Effector memory CD4-positive, alpha-beta T cell (primary cell): ENCODE results near the gene ZNF525.
A peak's percentile ranks its signal among the peaks of the same experiment; 100 is the strongest.
"Not testable (repeated sequence)": the region's sequence is repeated elsewhere in the genome, so short reads cannot be mapped to it uniquely, and the experiment has no call there.

Experiments used
- DNase-seq, 3 donors: peaks; one replicate each; pipeline ENCODE4 v3.0.0-alpha.2; 2020
- H3K27ac ChIP-seq: 2 replicates; pipeline ENCODE4 v1.7.0; 2013; ENCODE audit warnings: mild to moderate bottlenecking, low read length, moderate library complexity; ENCODE audit not compliant: insufficient read depth, poor library complexity, severe bottlenecking
- H3K27me3 ChIP-seq: replicated peaks from 2 replicates; pipeline ENCODE4 v1.7.0; 2013; ENCODE audit warnings: mild to moderate bottlenecking, low read length; ENCODE audit not compliant: insufficient read depth, control insufficient read depth, poor library complexity, severe bottlenecking
- H3K36me3 ChIP-seq: 2 replicates; pipeline ENCODE4 v1.7.0; 2013; ENCODE audit warnings: mild to moderate bottlenecking, low read length, moderate library complexity; ENCODE audit not compliant: control insufficient read depth, insufficient read depth
- H3K4me1 ChIP-seq: 2 replicates; pipeline ENCODE4 v1.7.0; 2013; ENCODE audit warnings: low read length, mild to moderate bottlenecking; ENCODE audit not compliant: control insufficient read depth, insufficient read depth, poor library complexity, severe bottlenecking
- H3K4me3 ChIP-seq: 2 replicates; pipeline ENCODE4 v1.7.0; 2013; ENCODE audit warnings: low read length, low read depth, mild to moderate bottlenecking; ENCODE audit not compliant: insufficient read depth, poor library complexity, severe bottlenecking
- H3K9me3 ChIP-seq: 2 replicates; pipeline ENCODE4 v1.7.0; 2013; ENCODE audit warnings: mild to moderate bottlenecking, low read length, moderate library complexity; ENCODE audit not compliant: control insufficient read depth

The ZNF525 gene

DNA sequence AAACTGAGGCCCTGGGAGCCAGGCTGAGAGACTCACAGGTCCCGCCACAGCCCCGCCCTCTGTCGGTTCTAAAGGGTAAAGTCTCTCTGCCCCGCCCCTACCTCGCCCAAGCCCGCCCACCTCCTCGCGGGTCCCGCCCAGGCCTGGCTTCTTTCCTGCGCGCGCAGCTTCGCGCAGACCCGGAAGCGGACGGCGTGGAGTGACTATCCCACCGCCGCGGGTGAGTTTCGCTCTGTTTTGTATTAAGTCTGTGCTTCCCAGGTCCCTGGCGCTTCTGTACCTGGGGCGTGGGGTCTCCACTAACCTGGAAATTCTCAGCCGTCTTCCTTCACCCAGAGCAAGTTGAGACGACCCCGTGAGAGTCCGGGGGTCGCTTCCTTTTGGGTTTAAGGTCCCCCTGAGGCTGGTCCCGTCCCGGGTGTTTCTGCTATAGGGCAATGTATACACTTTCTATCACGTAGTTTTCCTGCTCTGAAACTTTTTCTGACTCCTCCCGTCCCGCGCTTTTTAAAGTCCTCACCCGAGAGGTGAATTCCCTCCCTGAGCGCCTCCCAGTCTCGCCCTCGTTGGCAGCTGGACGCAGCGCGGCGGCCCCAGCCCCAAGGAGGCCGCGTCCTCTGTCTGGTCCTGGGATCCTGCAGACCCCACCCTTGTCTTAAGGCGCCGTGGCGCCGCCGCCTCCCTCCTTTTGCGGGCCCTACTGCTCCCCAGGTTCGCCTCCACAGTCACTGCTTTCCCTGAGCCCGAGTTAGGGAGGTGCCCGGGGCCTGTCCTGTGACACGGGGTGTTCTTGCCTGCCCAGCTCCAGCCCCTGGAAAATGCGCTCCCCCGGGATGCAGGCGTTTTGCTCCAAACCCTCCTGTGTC, 29.7 kb downstream of the ZNF525 start, which contains the start of gene ZNF765:
ZNF765 (plus strand) TSS at position 176 of the 866 bp plus-strand sequence. CDS start 2,867 bp downstream, outside the sequence.
- DNase-seq = peak; percentile 91 to 96 (median 95)
- Histone ChIP-seq H3K36me3 (peaks cover 17% of the 10 kb centered on the region), H3K27ac (peak within 1 kb of the TSS; percentile 78), H3K4me1 (peaks cover 6% of the 10 kb centered on the region), H3K27me3 (no peaks in the 10 kb centered on the region), H3K4me3 (peak within 1 kb of the TSS; percentile 92), H3K9me3 (peaks cover 1% of the 10 kb centered on the region)

- not testable (repeated sequence) for DNase-seq, H3K4me1 ChIP-seq, H3K9me3 ChIP-seq, H3K27me3 ChIP-seq
- H3K4me3 ChIP-seq = peak overlapping the region; percentile 92
- peak overlapping the region; percentile 78 for H3K27ac ChIP-seq
- H3K36me3 ChIP-seq = peaks cover 22% of the 10 kb centered on the region
Measured at GRCh38 chr19:53395840-53396524, 30.5 kb downstream of the ZNF525 start.

DNA sequence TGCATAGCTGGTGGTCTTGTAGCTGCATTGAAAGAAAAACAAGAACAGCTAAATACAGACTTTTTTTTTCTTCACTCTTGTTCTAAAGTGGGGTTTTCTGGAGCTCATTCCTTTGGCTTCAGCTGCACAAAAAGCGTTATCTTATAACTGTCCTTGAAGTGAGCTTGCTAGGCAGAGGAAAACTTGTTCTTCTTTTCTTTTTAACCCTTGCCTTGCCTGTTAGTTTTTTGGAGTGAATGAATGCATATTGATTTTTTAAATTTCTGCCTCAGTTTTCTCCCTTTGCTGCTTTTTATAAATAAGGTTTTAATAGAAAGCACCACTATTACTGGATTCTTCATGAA, 31.0 kb downstream of the ZNF525 start:
- Histone ChIP-seq H3K27me3 (no peaks in the 10 kb centered on the region), H3K9me3 (no peaks in the 10 kb centered on the region), H3K4me3 (no peak overlapping the region), H3K36me3 (peaks cover 24% of the 10 kb centered on the region), H3K27ac (no peak overlapping the region), H3K4me1 (peaks cover 6% of the 10 kb centered on the region)
- DNase-seq = no peak

GRCh38 chr19:53397918-53398317, 32.4 kb downstream of the ZNF525 start:
- H3K27me3 ChIP-seq, H3K27ac ChIP-seq, H3K4me1 ChIP-seq, H3K9me3 ChIP-seq, DNase-seq, H3K4me3 ChIP-seq: not testable (repeated sequence)
- peaks cover 31% of the 10 kb centered on the region for H3K36me3 ChIP-seq

DNA sequence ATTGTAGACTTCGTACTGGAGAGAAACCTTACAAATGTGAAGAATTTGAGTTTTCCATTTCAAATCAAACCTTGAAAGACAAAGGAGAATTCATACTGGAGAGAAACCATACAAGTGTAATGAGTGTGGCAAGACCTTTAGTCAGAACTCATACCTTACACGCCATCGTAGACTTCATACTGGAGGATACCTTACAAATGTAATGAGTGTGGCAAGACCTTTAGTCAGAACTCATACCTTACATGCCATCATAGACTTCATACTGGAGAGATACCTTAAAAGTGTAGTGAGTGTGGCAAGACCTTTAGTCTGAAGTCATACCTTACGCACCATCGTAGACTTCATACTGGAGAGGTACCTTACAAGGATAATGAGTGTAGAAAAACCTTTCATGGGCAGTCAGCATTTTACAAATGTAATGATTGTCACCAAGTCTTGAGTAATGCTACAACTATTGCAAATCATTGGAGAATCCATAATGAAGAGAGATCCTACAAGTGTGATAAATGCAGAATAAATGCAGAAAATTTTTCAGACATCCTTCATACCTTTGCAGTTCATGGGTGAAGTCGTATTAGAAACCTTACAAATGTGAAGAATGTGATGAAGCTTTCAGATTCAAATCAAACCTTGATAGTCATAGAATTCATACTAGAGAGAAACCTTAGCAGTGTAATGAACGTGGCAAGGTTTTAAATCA, 44.1 kb downstream of the ZNF525 start:
- no peak for DNase-seq
- H3K27me3 ChIP-seq = no peaks in the 10 kb centered on the region
- H3K27ac ChIP-seq = no peak overlapping the region
- peaks cover 71% of the 10 kb centered on the region for H3K9me3 ChIP-seq
- no peaks in the 10 kb centered on the region for H3K4me1 ChIP-seq
- no peak overlapping the region for H3K4me3 ChIP-seq
- H3K36me3 ChIP-seq = peaks cover 34% of the 10 kb centered on the region

DNA sequence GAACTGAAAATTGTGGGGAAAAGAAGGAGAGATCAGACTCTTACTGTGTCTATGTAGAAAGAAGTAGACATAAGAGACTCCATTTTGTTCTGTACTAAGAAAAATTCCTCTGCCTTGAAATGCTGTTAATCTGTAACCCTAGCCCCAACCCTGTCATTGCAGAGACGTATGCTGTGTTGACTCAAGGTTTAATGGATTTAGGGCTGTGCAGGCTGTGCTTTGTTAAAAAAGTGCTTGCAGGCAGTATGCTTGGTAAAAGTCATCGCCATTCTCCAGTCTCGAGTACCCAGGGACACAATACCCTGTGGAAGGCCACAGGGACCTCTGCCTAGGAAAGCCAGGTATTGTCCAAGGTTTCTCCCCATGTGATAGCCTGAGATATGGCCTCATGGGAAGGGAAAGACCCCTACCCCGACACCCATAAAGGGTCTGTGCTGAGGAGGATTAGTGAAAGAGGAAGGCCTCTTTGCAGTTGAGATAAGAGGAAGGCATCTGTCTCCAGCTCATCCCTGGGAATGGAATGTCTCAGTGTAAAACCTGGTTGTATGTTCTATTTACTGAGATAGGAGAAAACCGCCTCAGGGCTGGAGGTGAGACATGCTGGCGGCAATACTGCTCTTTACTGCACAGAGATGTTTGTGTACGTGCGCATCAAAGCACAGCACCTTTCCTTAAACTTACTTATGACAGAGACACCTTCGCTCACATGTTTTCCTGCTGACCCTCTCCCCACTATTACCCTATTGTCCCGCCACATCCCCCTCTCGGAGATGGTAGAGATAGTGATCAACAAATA, 55.2 kb downstream of the ZNF525 start:
- not testable (repeated sequence) for H3K9me3 ChIP-seq, H3K36me3 ChIP-seq, H3K27me3 ChIP-seq, H3K4me3 ChIP-seq, H3K27ac ChIP-seq, H3K4me1 ChIP-seq, DNase-seq

- Histone ChIP-seq H3K27ac (no peak overlapping the region), H3K9me3 (no peaks in the 10 kb centered on the region), H3K4me3 (no peak overlapping the region), H3K4me1 (no peaks in the 10 kb centered on the region), H3K36me3 (no peaks in the 10 kb centered on the region), H3K27me3 (no peaks in the 10 kb centered on the region)
- DNase-seq = no peak
Measured at GRCh38 chr19:53422551-53422950, 57.0 kb downstream of the ZNF525 start.

DNA sequence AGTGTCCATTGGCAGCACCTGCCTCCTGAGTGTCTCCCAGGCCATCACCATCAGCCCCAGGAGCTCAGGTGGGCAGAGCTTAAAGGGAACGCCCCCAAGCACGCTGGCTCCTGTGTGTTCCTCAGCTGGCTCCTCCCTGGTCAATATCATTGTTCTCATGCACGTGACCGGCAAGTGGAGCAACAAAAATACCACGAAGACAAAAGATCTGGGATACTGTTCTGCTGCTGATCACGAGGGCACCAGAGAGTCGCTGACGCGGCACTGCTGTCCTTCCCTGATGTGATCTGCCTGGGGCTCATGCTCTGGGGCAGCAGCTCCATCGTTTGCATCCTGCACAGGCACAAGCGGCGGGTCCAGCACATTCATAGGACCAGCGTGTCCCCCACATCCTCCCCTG, 57.6 kb downstream of the ZNF525 start:
- not testable (repeated sequence) for H3K4me3 ChIP-seq, H3K27ac ChIP-seq, DNase-seq, H3K4me1 ChIP-seq, H3K9me3 ChIP-seq, H3K27me3 ChIP-seq, H3K36me3 ChIP-seq

GRCh38 chr19:53423680-53424079, 58.2 kb downstream of the ZNF525 start:
- not testable (repeated sequence) for H3K4me3 ChIP-seq, DNase-seq, H3K27ac ChIP-seq, H3K27me3 ChIP-seq, H3K36me3 ChIP-seq, H3K4me1 ChIP-seq, H3K9me3 ChIP-seq
